KG1 (cell line): Measurements from ENCODE around the gene PSMB1.
A peak's percentile ranks its signal among the peaks of the same experiment; 100 is the strongest.

Experiments
- DNase-seq: peaks from one replicate; lab custom pipeline; 2025; lab: John Stamatoyannopoulos, UW

PSMB1 gene

GRCh38 chr6:170552765-170553533, at the start of gene PSMB1:
TSS of gene PSMB1 (minus strand) at chr6:170553307. CDS start at chr6:170553242, 65 bp downstream.
- peak; percentile 80 for DNase-seq

- DNase-seq, result no peak
Observed at GRCh38 chr6:170597278-170597677, 44.2 kb upstream of the PSMB1 start.

- DNase-seq, result no peak
Observed at GRCh38 chr6:170596426-170596825, 43.3 kb upstream of the PSMB1 start.

GRCh38 chr6:170590725-170591124, 37.6 kb upstream of the PSMB1 start:
- DNase-seq, result no peak

- peak; percentile 46 for DNase-seq
Observed at GRCh38 chr6:170584954-170585498, 31.9 kb upstream of the PSMB1 start.

- peak; percentile 81 for DNase-seq
Observed at GRCh38 chr6:170584181-170584953, 31.3 kb upstream of the PSMB1 start, which contains the start of gene PDCD2. TSS of gene PDCD2 (minus strand) at chr6:170584637. CDS start at chr6:170584581, 56 bp downstream.

- DNase-seq, result no peak
Observed at GRCh38 chr6:170583756-170584180, 30.7 kb upstream of the PSMB1 start.

- no peak for DNase-seq
Observed at GRCh38 chr6:170578909-170579308, 25.8 kb upstream of the PSMB1 start.

GRCh38 chr6:170575250-170575649, 22.1 kb upstream of the PSMB1 start:
- no peak for DNase-seq

GRCh38 chr6:170572704-170573466, 19.8 kb upstream of the PSMB1 start:
- DNase-seq, result no peak

- no peak for DNase-seq
Observed at GRCh38 chr6:170564936-170565530, 11.9 kb upstream of the PSMB1 start.

GRCh38 chr6:170561555-170561954, 8.4 kb upstream of the PSMB1 start:
- no peak for DNase-seq

- DNase-seq, result no peak
Observed at GRCh38 chr6:170555305-170555704, 2.2 kb upstream of the PSMB1 start.

- DNase-seq, result no peak
Observed at GRCh38 chr6:170554796-170555137, 1.7 kb upstream of the PSMB1 start.

- DNase-seq, result peak; percentile 94
Observed at GRCh38 chr6:170554013-170554795, 1.1 kb upstream of the PSMB1 start, which contains the start of gene TBP. TSS of gene TBP (plus strand) at chr6:170554369. CDS start at chr6:170557030, 2,661 bp downstream.

GRCh38 chr6:170553534-170554012, 466 bp upstream of the PSMB1 start:
- peak; percentile 63 for DNase-seq

- DNase-seq, result no peak
Observed at GRCh38 chr6:170545405-170545804, 7.7 kb downstream of the PSMB1 start.

GRCh38 chr6:170542031-170542719, 10.9 kb downstream of the PSMB1 start:
- DNase-seq, result no peak

- DNase-seq, result no peak
Observed at GRCh38 chr6:170537329-170537728, 15.8 kb downstream of the PSMB1 start.

GRCh38 chr6:170536671-170537070, 16.4 kb downstream of the PSMB1 start:
- no peak for DNase-seq
